Limb (tissue), 2 donors: Measurements from ENCODE around the gene GABARAPL2.
A peak's percentile ranks its signal among the peaks of the same experiment; 100 is the strongest.
"Not testable (repeated sequence)": the region's sequence is repeated elsewhere in the genome, so short reads cannot be mapped to it uniquely, and the experiment has no call there.

Experiments
- DNase-seq, 2 donors: peaks; one replicate each; pipeline ENCODE4 v3.0.0-alpha.2; 2016; ENCODE audit errors: extremely low spot score in 2 of 2

GABARAPL2 gene

DNA sequence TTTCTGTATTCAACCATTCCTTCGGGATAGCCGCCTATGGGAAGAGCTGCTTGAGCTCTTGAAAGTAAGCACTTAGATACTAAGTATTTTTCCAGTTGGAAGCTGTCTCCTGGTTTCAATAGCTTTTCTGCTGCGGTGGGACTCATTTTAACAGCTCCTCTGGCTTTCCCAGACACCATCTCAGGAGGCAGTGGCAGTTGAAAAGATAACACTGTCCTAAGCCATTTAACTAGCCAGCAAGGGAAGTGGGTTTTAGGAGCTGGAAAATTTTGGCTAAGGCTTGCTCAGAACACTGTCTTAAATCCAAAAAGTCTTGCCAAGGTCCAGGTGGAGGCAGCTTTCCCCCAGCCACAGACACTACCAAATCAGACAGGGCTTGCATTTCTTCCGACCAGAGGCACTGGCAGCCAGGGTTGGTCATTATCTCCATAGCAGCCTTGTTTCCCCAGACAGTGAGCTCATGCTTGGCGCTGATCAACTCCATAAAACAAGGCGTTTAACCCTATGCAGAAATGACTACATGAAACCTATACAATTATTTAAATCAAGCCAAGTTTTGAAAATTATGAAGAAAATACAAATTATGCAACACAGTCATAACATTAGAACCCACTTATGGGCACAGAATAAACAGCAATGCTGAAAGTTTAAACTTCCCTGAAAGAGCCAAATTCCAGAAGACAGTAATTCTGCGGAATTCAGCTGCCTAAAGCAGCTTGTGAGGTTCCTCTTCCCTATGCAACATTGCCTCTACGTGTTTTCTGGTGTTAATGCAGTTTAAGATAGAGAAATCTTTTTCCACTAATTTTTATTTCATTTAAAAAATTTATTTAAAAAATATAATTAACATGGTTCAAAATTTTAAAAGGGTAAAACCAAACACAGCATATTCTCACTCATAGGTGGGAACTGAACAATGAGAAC is 25.0 kb downstream of the GABARAPL2 start:
- DNase-seq: peak; percentile 82 to 94

DNA sequence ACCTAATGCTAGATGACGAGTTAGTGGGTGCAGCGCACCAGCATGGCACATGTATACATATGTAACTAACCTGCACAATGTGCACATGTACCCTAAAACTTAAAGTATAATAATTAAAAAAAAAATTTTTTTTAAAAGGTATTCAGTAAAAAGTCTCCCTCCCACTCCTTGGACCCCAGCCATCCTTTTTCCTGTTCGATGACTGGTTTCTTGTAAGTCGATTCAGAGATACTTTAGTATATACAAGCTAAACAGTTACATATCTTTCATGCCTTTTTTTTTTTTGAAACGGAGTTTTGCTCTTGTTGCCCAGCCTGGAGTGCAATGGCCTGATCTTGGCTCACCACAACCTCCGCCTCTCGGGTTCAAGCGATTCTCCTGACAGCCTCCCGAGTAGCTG is 25.7 kb downstream of the GABARAPL2 start:
- not testable (repeated sequence) for DNase-seq

DNA sequence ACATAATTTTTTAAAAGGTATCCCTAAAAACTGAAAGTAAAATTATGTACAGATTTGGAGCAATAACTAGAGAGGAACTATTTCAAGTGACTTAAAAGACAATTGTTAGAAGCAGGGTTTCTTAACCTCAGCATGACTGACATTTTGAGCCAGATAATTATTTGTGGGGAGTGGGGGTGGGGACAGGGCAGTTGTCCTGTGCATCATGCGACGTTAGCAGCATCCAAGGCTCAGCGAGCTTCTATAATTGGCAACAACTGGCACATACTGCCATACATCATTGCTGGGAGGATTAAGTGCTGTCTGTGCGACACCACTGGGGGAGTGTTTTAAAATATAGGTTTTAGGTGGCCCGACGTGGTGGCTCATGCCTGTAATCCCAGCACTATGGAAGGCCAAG is 27.1 kb downstream of the GABARAPL2 start:
- no peak for DNase-seq

DNA sequence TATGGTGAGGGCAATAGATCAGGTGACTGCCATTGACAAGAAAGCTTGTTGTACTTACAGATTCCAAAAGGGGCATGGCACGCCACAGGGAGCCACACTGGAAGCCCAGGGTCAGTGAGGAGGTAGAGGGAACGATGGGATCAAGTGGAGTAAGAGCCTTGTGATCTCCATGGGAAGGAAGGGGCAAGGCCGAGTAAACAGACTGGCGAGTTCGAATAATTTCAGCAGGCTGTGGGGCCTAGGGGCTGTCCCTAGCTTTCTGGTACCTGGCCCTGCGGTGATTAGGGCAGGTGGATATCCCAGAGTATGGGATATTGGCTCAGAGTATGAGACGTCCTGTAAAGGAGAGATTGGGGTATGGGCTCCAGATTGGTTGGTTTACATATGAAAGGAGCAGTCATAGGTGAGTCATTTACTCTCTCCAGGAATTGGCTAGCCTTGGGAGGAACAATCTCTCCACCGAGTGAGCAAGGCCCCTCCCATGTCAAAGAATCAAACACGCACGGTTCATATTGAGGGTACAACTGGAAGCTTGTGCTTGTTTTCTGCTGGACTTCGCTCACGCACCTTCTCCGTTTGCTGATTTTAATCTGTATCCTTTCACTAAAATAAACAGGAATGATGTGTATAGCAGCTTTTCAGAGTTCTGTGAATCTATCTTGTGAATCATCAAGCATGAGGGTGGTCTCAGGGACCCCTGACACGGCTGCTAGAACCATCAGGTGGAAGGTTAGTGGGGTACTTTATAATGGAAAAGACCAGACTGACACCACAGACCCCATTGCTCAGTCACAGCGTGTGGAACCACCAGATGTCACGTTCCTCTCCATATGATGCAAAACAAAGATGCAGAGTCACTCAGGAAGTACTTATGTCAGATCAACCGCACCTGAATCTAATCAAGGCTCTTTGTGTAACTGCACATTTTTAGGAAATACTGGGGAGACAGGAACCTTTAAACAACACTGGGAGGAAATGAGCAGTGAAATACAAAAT is 27.9 kb downstream of the GABARAPL2 start:
- DNase-seq: no peak

DNA sequence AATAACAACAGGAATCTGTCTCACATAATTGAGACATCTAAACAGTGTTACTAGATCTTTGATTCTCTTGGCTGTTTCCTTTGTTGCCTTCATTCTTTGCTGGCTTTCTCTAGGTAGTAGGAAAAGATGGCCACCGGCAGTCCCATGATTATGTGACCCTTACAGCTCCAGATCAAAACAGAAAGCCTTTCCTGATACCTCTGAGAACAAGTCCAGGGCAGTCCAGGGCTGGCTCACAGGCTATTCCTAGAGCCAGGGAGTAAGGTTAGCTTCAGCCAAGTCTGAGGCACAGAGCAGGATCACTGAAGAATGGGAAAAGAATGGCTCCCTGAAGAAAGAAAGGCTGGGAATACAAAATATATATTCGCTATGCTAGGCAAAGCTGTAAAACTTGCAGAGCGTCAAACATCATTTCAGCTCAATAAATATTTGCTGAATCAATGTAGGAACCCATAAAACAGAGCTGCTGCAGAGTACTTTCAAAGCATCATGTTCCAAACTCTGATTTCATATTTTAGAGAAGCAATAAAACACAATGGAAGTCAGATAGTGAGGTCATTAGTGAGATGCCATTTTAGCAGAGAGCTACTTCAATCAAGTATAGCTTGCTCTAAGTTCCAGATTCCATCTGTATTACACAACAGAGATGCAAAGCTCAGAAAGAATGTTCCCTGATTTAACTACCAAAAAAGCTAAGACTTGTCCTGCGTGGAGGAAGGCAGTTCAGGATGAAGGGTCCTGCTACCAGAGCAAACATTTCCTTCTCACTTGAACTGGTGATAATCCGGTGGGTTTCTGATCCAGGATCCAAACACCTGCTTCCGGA is 33.5 kb downstream of the GABARAPL2 start:
- DNase-seq: no peak

DNA sequence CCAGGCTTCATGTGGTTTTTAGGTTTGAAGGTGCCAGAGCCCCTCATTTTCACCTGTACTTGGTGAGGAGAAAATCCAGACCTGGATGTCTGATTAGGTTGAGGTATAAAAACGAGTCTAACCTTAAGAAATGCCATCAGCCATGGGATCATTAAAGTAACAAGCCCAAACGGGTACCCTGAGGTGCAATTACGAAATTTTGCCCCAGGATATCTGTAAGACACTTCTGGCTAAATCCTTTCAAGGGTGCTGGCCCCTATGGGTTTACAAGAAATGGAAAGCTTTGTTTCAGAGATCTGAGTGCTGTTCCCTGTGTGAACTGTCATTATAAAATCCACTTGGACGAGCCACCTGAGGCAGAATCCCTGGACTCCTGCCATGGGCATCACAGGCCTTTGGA is 37.1 kb downstream of the GABARAPL2 start:
- DNase-seq: no peak

DNA sequence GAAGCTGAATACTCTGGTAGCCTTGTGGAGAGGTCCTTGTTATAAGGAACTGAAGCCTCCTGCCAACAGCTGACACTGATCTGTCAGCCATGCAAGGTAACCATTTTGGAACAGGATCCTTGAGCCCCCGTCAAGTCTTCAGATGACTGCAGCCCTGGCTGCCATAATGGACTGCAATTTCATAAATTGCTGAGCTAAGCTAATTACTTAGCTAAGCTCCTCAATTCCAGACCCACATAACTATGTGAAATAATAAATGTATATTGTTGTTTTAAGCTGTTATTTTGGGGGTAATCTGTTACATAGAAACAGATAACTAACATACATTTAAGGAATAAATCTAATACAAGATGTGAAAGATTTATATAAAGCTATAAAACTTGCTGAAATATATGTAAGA is 40.3 kb downstream of the GABARAPL2 start:
- no peak for DNase-seq

DNA sequence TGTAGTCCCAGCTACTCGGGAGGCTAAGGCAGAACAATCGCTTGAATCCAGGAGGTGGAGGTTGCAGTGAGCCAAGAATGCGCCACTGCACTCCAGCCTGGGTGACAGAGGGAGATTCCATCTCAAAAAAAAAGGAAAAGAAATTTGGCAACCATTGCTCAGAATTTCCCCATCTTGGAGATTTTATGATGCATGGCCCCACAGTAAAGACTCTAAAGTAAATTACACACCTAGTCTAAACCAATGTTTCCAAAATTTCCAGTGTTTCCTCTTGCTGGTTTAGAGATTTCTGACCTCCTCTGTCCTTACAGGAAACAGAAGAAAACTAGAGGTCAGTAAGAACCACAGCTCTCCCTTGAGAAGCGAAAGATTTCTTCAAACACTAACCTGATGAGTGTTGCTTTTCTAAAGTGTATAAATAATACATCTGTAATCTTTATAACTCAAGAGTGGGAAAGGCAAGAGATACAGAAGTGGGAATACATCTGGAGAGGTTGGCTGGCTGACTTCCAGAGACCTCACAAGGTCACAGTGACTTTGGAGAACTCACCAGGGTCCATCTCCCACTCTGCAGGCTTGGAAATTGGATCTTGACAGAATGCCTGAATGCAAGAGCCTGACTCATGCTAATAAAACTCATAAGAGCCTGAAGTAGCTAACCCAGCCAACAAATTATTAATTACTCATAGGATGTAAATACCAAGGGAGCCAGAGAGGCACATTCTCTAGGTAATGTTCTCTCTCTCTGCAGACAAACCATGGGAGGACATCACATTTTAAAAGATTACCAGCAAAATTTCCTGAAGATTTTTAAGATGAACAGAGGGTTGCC is 48.1 kb downstream of the GABARAPL2 start:
- DNase-seq: no peak

DNA sequence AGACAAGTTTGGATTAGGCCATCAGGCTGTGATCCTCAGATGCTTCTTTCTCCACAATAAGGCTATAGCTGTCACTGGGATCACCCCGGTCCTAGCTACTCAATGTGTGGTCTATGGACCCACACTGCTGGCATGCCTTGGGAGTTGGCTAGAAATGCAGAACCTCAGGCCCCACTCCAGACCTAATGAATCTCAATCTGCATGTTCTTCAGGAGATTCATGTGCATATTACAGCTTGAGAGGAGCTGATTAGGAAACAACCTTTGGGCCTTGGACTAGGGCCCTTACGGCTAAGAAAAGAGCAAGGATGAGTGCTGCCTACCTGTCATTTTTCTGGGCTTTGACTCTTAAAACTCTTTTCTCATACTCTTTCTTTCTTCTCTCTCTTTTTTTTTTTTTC is 49.4 kb downstream of the GABARAPL2 start:
- DNase-seq: no peak

DNA sequence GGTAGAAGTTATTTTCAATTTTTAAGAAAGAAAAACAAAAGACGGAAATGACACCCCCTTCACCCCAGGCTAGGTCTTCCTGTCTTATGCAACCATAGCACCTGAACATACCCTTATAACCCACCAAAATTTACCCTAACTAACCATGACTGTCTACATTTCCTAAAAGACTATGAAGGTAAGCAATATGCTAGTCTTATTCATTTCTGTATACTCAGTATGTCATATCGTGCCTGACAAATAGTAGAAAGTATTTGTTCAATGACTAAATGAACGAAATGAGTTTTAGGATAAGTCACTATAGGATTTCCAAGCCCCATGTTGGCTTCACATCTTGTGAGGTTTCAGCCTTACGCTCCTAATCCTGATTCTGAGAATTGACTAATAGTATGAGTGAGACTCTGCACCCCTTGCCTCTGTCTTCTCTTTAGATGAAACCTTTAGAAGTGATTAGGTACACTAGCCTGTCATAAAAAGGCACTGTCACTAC is 50.4 kb downstream of the GABARAPL2 start:
- DNase-seq: no peak

DNA sequence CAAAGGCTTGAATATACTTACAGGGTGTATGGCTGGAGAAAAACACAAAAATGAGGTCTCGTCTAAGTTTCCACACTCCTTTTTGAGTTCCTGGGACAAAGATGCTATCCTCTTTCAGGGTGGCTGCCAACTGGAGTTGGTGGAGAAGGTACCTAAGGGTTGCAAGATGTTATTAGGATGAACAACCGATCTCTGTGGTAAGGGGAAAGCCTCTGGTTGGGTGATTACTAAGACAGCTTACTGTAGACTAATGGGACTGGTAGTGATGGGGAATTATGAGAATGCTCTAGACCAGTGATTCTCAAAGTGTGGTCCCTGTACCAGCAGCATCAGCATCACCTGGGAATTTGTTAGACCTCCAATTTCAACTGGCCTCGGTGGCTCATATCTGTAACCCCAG is 50.9 kb downstream of the GABARAPL2 start:
- no peak for DNase-seq

DNA sequence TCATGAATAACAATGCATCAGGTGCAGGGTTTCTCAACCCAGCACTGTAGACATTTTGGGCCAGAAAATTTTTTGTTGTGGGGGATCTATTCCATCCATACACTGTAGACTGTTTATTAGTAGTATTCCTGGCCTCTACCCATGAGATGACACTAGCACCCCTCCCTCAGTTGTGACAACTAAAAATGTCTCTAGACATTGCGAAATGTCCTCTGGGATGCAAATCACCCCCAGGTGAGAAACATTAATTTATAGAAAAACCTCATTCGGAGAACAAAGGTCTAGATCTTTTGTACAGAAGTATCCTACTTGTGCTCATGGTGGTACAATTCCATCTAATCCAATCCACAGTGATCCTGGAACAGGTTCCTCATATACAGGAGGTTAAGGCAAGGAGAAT is 52.6 kb downstream of the GABARAPL2 start:
- DNase-seq: no peak

DNA sequence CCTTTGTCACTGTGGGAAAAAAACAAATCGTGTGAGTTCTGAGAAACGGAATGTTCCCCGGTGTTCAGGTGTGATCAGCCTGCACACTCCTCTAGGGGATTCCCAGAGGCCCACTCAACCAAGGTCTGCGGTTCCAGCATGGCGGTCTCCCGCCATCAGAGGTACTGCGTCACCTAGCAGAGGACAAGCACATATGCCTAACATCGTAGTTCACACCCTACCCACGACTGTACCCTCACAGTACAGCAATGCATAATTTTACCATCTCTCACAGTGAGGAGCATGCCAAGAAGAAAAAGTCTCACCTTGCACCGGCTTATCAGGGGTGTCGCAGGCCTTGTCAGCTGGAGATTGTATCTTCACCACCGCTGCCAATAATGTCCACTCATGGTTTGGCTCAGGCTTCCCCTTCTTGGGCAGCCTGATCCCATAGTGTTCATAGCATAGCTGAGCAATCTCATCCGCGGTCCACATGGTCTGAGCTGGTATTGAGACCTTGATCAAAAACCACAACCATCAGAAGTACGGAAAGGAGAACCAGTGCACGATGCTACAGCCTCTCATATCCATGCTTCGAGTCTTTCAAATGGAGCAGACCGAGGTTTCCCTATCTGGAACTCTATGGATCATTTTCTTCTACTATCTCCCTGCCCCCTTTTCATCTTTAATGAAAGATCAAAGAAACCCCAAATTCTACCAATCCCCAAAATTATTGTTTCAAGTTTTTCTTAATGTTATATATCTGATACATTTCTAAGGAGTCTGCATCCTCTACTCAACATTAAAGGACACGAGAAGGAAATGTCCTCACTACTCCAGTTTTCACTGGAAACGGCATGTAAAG is 54.4 kb downstream of the GABARAPL2 start:
- DNase-seq: no peak

DNA sequence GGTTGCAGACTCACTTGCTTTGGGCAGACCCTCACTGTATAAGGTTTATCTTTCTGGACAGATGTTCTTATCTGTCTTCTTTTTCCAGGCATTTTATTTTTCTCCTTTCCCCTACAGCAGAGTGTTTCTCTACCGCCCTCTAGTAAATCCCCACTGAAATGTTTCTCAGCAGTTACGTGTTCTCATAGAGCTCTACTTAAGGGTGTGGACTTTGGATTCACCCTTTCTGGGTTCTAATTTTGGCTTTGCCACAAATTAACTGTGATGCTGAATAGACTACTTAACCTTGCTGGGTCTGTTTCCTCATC is 54.9 kb downstream of the GABARAPL2 start:
- peak in 1 of 2 donors; percentile 58 for DNase-seq

DNA sequence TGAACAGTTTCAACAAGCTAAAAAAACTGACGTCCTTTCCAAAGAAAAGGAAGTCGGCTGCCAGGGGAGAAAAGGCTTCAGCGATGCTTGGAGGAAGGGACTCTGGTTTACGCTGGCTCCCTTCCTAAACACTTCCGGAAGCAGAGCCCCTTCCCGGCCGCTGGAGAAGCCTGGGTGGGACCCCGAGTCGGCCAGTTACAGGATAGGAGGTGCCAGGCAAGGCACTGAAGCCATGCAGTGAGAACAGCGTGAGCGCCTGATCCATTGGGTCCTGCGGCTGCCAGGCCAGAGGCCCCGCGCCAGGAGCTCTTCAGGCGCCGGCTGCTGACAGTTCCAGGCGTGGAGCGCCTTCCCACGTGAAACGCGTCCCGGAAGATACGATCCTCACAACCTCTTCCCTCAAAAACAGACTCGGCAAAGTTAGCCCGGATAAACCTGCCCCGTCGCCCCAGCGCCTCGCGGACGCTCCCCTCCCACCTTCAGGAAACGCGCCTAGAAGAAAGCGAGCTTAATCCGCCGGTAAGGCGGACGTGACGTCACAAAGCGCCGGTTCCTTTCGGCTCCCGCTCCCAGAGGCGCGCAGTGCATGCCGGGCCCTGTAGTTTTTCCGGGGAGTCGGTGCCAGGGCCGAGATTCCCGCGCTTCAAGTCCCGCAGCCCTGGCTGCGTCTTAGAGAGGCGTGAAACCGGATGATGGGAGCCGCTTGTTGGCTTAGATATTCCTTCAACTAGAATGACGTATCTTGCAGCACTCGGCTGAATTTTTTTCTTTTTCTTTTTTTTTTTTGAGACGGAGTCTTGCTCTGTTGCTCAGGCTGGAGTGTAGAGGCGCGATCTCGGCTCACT is 56.8 kb downstream of the GABARAPL2 start, which contains the start of gene ADAT1:
ADAT1 (minus strand) TSS at position 521 of the 845 bp plus-strand sequence. CDS start 2,482 bp downstream, outside the sequence.
- peak; percentile 97 to 98 for DNase-seq

DNA sequence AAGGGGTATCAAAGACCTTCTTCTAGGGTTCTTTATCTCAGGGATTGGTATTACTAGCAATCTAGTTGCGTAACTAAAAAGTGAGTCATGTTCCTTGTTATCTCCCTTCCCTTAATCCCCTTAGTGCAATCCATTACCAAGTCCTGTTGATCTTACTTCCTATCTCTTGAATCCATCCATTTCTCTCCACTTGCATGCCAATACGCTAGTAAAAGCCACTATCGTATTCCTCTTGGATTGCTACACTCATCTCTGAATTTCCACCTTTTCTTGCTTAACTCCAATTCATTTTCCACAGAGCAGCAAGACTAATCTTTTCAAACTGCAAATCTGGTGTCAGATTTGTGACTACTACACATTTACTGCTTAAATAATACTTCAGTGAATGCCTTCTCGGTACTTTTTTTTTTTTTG is 58.7 kb downstream of the GABARAPL2 start:
- no peak for DNase-seq

DNA sequence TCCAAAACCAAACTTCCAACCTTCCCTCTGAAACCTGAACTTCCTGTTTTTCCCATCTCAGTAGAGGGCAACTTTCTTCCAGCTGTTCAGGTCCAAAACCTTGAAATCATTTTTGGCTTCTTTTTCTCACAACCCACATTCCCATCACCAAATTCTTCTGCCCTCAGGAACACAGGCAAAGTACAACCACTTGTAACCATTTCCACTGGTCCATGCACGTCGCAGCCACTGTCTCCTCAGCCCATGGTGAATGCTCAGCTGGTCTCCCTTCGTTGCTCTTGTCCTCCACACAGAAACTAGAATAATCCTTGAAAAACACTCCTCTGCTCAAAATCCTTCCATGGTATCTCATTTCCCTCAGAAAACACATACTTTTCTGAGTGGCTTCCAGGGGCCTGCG is 60.6 kb downstream of the GABARAPL2 start:
- DNase-seq: no peak
